Sigmoid colon (tissue), 7 donors: Measurements from ENCODE around the gene EOMES. TPM values are rescaled to one million over a fixed set of nuclear protein-coding genes. Genes with fewer than 3 reads are reported as not detected.

ENCODE experiments used
- DNase-seq: peaks from one replicate; pipeline ENCODE4 v3.0.0-alpha.2; 2019
- H3K27ac ChIP-seq, 4 donors: fragments of 200-600 bp; sonication (generic); one replicate each; pipeline ENCODE4 v1.5.1; 2016 to 2019; ENCODE audit warnings: mild to moderate bottlenecking in 1 of 4
- H3K27me3 ChIP-seq, 3 donors: fragments of 200-600 bp; sonication (generic); one replicate each; pipeline ENCODE4 v1.5.1; 2019; ENCODE audit warnings: mild to moderate bottlenecking in 1 of 3
- H3K36me3 ChIP-seq, 4 donors: fragments of 200-600 bp; sonication (generic); one replicate each; pipeline ENCODE4 v1.5.1; 2016 to 2019
- H3K4me1 ChIP-seq, 4 donors: fragments of 200-600 bp; sonication (generic); one replicate each; pipeline ENCODE4 v1.5.1; 2017 to 2019
- H3K4me3 ChIP-seq, 4 donors: fragments of 200-600 bp; sonication (generic); one replicate each; pipeline ENCODE4 v1.5.1; 2017 to 2019; ENCODE audit warnings: mild to moderate bottlenecking in 2 of 4, moderate library complexity in 1 of 4
- H3K9me3 ChIP-seq, 4 donors: fragments of 200-600 bp in 3 of 4; sonication (generic) in 3 of 4; one replicate each; pipeline versions ENCODE4 v1.5.1 to v1.6.1; 2013 to 2019
- CTCF ChIP-seq, 4 experiments: fragments of 450-650 bp in 3 of 4; fragments of 200-600 bp in 1 of 4; IDR thresholded peaks; one replicate each; pipeline ENCODE4 v1.5.1; 2016 to 2019; ENCODE audit warnings: antibody characterized with exemption in 4 of 4, mild to moderate bottlenecking in 3 of 4, moderate library complexity in 2 of 4
- EP300 ChIP-seq, 4 donors: sonication (generic); formaldehyde crosslinking; IDR thresholded peaks; one replicate each; pipeline ENCODE4 v1.6.1; 2017; ENCODE audit warnings: antibody characterized with exemption in 4 of 4
- POLR2A ChIP-seq, 2 donors: fragments of 450-650 bp; IDR thresholded peaks; one replicate each; pipeline ENCODE4 v1.6.1; 2016; ENCODE audit warnings: antibody characterized with exemption in 2 of 2, mild to moderate bottlenecking in 2 of 2, moderate library complexity in 2 of 2
- POLR2AphosphoS5 ChIP-seq, 4 donors: sonication (generic); formaldehyde crosslinking; IDR thresholded peaks; one replicate each; pipeline ENCODE4 v1.6.1; 2017; ENCODE audit warnings: antibody characterized with exemption in 4 of 4
- WGBS, 2 donors: extraction: QIAGEN DNeasy Blood & Tissue Kit; methylation state at CpG; one replicate each; pipeline ENCODE4 v1.1.7; 2013; 5-methylcytosine and 5-hydroxymethylcytosine counted together
- intact Hi-C: fragments of 100-400 bp; cut with DNase I; formaldehyde crosslinking; loops from one replicate; pipeline ENCODE4 v1.15.1; 2023
- polyA plus RNA-seq, 3 donors: library from polyadenylated mRNA; stranded (reverse); fragments of 200-250 nt; gene quantifications; one replicate each; pipeline ENCODE4 v1.2.3, GENCODE V29; 2013
- total RNA-seq, 4 donors: library from RNA; depleted of rRNA; stranded (reverse); fragments of >200 nt; gene quantifications; one replicate each; pipeline ENCODE4 v1.1.0, GENCODE V29; 2016
- donor health status: healthy with polysubstance abuse.
- donor health status: Bipolar disorder and iron deficiency.
- donor health status: healthy.

The EOMES gene
- total and polyA plus RNA-seq, 7 donors, result 0.23 to 0.67 TPM; not detected in 5

GRCh38 chr3:27712136-27713077, 9.7 kb downstream of the EOMES start:
- intact Hi-C loops, result no loop called here
- TF ChIP-seq CTCF (IDR thresholded peaks at IDR 0.05) (peak; percentile 53 to 66 (median 56)), POLR2A (IDR thresholded peaks at IDR 0.05) (no peak), EP300 (IDR thresholded peaks at IDR 0.05) (no peak)
- WGBS, 2 donors, result 1% methylated on average over 49 of the region's 49 CpGs
- Histone ChIP-seq H3K4me1 (peaks cover 0 to 31% (median 24%) of the 10 kb centered on the region in 4 donors), H3K27me3 (peaks cover 18 to 55% (median 31%) of the 10 kb centered on the region in 3 donors), H3K27ac (peak overlapping the region in 1 of 4 donors; percentile 27), H3K36me3 (no peaks in the 10 kb centered on the region), H3K4me3 (peak overlapping the region; percentile 33 to 59 (median 48)), H3K9me3 (no peaks in the 10 kb centered on the region)
- peak; percentile 88 for DNase-seq

GRCh38 chr3:27708250-27708649, 13.9 kb downstream of the EOMES start:
- 60 to 81% methylated on average over 4 of the region's 4 CpGs for WGBS, 2 donors
- Histone ChIP-seq H3K27me3 (peaks cover 0 to 13% (median 0%) of the 10 kb centered on the region in 3 donors), H3K4me1 (peaks cover 0 to 10% (median 4%) of the 10 kb centered on the region in 4 donors), H3K27ac (no peak overlapping the region), H3K36me3 (no peaks in the 10 kb centered on the region), H3K4me3 (no peak overlapping the region), H3K9me3 (no peaks in the 10 kb centered on the region)
- intact Hi-C loops, result no loop called here
- DNase-seq, result no peak
- TF ChIP-seq POLR2A (IDR thresholded peaks at IDR 0.05) (no peak), POLR2AphosphoS5 (IDR thresholded peaks at IDR 0.05) (no peak), CTCF (IDR thresholded peaks at IDR 0.05) (no peak), EP300 (IDR thresholded peaks at IDR 0.05) (no peak)

GRCh38 chr3:27699067-27699466, 23.1 kb downstream of the EOMES start:
- intact Hi-C loops, result no loop called here
- TF ChIP-seq POLR2A (IDR thresholded peaks at IDR 0.05), result no peak
- TF ChIP-seq EP300 (IDR thresholded peaks at IDR 0.05), result no peak
- TF ChIP-seq CTCF (IDR thresholded peaks at IDR 0.05), result no peak
- no peak for TF ChIP-seq POLR2AphosphoS5 (IDR thresholded peaks at IDR 0.05)
- no peaks in the 10 kb centered on the region for H3K9me3 ChIP-seq
- H3K4me1 ChIP-seq, result no peaks in the 10 kb centered on the region
- no peaks in the 10 kb centered on the region for H3K27me3 ChIP-seq
- no peak overlapping the region for H3K4me3 ChIP-seq
- no peak overlapping the region for H3K27ac ChIP-seq
- no peaks in the 10 kb centered on the region for H3K36me3 ChIP-seq
- DNase-seq, result no peak
- WGBS, 2 donors, result 73 to 86% methylated on average over 3 of the region's 3 CpGs

GRCh38 chr3:27696906-27697305, 25.2 kb downstream of the EOMES start:
- 8 to 53% methylated on average over 1 of the region's 1 CpG for WGBS, 2 donors
- no peaks in the 10 kb centered on the region for H3K9me3 ChIP-seq
- no peak overlapping the region for H3K4me3 ChIP-seq
- no peaks in the 10 kb centered on the region for H3K4me1 ChIP-seq
- no peak for TF ChIP-seq POLR2AphosphoS5 (IDR thresholded peaks at IDR 0.05)
- no peak for TF ChIP-seq EP300 (IDR thresholded peaks at IDR 0.05)
- TF ChIP-seq CTCF (IDR thresholded peaks at IDR 0.05), result no peak
- no peak for TF ChIP-seq POLR2A (IDR thresholded peaks at IDR 0.05)
- no peak overlapping the region for H3K27ac ChIP-seq
- no peaks in the 10 kb centered on the region for H3K36me3 ChIP-seq
- no peaks in the 10 kb centered on the region for H3K27me3 ChIP-seq
- no peak for DNase-seq
- intact Hi-C loops, result no loop called here
